GM12892 (cell line): ENCODE data around the gene ITPRID1.

Experiments
- POLR2A ChIP-seq: IDR thresholded peaks from 2 replicates; pipeline ENCODE4 v1.6.1; 2011; ENCODE audit warnings: low read depth, low read length, control low read depth
- POLR2AphosphoS5 ChIP-seq: IDR thresholded peaks from 2 replicates; pipeline ENCODE4 v1.6.1; 2011; ENCODE audit warnings: low read depth, low read length, control low read depth

DNA sequence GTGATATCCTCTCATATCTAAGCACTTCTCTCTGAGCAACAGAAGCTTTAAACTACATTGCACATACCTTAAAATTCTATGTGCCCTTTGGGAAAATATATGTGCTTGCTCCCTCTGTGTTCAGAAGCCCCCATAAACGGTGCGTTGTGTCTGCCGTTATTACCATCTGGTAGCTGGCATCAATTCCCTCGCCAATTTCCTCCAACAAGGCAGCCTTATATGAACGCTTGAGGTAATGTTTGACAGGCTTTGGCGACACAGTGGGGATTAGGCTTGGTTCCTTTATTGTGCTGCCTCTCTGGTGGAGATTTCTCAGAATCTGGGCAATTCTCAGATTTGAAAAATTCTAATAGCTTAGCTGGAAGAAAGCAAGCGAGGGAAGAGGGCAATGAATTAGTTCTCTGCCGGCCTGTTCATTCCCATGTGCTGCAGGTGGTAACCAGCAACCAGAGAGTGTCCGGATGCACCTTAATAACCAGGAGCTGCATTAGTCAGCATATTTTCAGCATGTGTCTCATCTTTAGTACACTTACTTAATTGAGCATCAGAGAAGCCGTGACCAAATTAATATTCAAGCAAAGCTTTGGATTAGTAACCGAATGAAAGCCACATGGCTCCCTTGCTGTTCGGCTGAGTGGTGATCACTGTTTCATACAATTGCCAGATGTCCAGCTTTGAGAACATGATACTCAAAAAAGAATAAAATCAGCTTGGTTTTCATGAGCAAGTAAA lies 165.8 kb downstream of the ITPRID1 start:
- TF ChIP-seq POLR2A (no peak), POLR2AphosphoS5 (no peak)
